SIG-M5 (cell line): ENCODE measurements around the gene ANKRD31.
"Not testable (repeated sequence)": the region's sequence is repeated elsewhere in the genome, so short reads cannot be mapped to it uniquely, and the experiment has no call there.

Source experiments
- DNase-seq: peaks from one replicate; lab custom pipeline; 2025; lab: John Stamatoyannopoulos, UW

The ANKRD31 gene

DNA sequence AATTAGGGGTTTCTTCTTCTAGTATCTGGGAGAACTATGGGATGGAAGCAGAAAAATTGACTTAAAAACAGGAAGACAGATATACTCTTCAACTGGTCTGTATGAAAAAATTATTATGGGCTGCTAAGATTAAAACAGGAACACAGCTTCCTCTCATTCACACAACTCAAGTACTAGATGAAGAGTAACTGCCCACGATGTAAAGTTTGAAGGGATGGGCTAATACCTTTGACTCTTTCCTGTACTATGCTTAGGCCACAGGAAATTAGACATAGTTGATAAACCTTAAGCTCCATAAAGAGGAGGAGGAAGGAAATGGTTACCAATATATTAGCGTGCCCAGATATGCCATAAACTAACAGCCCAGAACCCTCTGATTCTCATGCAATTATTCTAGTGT, 88.6 kb downstream of the ANKRD31 start:
- no peak for DNase-seq

DNA sequence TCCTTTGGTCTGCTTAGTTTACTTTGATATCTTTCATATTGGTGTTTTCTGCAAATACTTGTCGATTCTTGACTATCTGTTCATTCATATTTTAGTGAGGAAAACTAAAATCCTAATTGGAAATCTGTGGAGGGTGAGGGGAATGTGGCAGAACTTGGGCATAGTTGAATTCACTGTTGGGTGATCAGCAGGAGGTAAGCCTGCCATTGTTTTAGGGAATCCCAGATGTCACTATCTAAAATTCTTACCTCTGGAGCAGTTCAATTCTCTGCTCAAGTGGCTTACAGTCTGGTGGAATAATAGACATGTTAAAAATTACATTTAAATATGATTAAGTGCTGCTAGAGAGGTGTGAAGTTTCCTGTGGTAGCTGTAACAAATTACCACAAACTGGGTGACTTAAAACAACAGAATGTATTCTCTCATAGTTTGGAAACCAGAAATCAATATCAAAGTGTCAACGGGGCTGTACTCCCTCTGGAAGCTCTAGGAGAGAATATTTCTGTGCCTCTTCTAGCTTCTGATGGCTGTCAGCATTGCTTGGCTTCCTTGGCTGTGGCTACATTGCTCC, 94.0 kb downstream of the ANKRD31 start:
- DNase-seq: no peak

DNA sequence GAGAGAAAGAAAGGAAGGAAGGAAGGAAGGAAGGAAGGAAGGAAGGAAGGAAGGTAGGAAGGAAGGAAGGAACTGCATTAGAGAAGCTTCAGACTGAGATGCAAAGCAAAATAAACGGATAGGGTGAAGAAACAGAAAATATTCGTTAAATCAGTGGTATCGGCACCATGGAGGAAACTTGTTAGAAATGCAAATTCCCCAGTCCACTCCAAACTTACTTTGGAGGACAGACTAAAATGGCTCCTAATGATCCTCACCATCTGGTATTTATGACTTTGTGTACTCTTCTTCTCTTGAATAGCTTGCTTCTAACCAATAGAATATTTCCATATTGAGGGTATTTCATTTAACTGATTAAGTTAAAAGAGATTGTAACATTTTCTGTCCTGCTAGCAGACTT, 96.4 kb downstream of the ANKRD31 start:
- DNase-seq: no peak

DNA sequence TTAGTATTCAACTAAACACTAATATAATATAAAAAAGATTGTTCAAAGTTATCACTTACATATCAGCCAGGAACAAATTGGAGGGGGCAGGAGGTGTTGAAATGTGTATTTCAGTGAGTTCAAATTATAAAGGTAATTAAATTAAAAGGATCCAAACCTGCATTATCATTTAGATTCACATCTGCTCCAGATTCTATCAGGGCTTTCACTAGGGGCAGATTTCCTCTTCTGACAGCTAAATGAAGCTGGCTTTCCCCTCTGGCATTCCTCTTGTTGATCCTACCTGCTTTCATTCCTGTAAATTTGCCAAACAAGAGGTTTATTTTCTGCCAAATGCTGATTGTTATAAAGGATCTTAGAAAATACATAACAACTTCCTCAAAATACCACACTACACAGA, 98.0 kb downstream of the ANKRD31 start:
- DNase-seq: no peak

DNA sequence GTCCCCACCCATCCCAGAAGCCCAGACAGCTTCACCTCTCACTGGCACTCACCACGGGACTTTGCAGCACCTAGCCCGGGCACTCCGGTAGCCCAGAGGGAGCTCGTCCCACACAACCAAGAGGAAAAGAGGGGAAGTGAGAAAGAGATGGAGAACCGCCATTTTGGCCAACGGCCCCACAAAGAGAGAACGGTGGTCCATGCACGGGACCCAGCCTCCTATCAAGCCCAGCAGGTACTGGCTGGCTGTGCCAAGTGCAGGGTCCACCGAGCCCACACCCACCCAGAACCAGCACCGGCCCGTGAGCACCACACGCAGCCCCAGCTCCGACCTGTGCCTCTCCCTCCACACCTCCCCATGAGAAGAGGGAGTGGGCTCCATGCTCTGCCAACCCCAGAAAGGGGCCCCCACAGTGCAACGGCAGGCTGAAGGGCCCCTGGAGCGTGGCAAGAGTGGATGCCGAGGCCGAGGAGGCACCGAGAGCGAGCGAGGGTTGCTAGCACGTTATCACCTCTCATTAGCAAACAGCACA, 105.8 kb downstream of the ANKRD31 start:
- DNase-seq: no peak

DNA sequence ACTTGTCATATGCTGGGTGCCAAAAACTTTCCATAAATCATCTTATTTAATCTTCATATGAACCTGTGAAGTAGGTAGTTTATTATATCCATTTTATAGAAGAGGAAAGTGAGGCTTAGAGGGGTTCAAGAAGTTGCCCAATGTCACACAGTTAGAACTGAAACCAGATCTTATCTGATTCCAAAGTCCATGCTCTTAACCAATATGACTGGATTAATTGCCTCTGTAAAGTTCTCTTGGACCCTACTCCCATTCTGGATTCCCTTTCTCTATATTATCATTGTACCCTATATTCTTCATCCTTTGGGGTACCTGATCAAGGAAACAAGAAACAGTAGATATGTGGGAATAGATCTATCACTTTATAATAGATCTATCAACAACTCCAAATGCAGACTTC, 119.8 kb downstream of the ANKRD31 start:
- no peak for DNase-seq

DNA sequence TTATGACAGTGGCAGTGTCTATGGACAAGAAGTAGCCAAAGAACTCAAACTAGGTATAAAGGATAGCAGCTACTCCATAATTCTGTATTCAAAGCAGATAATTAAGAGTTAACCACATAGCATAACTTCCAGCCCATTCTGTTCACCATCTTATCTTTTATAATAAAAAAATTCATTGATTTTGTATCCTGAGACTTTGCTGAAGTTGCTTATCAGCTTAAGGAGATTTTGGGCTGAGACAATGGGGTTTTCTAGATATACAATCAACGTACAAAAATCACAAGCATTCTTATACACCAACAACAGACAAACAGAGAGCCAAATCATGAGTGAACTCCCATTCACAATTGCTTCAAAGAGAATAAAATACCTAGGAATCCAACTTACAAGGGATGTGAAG, 122.4 kb downstream of the ANKRD31 start:
- DNase-seq: not testable (repeated sequence)

DNA sequence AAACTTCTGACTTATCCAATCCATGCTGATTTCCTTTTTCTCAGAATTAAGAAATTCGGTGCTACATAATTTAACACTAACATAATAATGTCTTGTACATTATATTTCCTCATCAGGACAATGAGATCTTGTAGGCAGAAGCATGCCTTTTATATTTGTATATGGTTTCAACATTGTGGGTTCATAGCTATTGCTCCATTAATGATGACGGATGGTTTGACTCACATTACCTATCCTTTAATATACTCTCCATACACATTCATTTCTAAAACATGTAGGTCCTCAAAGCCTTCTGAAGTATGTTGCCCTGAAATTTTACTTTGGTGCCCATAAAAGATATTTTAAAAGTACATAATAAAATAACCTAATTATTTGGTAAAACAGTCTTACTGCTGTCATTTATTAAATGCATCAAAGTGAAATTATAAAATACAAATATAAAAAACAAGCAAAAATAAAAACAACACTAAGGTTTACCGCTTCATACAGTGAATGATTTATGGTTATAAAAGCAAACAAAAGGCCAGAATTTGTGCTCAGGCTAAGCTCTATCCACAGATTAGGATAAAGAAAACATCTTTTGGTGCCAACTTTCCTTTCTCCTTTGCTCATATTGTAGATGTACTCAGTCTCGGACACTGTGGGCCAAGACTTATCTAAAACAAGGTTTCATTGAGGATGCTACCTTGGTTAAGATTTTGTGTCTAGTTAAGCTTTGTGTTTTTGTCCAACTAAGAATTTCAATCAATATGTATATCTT, 123.1 kb downstream of the ANKRD31 start:
- no peak for DNase-seq

DNA sequence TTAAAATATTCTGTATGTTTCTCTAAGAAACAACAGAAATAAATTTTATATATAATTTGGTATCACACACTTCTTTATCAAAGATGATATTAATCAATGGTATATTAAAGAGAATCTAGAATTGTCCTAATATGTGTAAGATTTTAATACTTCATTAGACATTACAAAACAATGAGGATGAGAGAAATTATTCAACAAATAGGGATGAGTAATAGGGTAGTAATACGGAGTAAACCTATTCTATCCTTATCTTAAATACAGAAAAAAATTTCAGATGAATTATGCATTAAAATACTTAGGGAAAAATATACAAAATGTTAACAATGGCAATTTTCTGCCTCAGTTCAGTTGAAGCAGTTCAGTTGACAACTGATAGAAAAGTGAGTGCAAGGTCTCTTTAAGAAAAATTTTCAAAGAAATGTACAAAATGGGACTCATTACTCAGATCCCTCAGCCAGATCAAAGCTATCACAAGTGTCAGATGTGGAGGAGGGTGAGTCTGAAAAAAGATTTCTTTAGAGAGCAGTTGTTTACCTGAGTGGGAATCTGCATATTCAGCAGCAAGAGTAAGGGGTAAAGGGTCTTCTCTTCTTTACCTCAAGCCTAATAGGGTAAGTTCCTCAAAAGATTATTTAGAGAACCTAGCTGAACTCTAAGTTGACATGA, 127.6 kb downstream of the ANKRD31 start:
- DNase-seq: no peak

DNA sequence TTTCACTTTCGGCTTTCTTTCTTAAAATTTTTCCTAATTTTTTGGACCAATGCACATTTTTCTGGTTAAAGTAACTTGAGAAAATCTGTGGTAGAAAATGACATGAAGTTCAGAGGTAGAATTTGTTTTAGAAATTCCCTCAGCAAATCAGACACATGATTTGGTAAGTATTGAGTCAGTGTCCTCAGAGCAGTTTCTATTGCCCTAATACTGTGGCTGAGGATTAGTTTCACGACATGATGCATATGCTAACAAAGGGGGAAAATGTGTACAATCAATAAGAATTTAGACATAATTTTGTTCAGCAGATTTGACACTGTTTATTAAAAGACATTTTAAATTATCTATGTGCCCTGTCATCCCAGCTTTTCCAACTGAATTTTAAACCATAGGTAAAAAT, 128.2 kb downstream of the ANKRD31 start:
- DNase-seq: no peak

DNA sequence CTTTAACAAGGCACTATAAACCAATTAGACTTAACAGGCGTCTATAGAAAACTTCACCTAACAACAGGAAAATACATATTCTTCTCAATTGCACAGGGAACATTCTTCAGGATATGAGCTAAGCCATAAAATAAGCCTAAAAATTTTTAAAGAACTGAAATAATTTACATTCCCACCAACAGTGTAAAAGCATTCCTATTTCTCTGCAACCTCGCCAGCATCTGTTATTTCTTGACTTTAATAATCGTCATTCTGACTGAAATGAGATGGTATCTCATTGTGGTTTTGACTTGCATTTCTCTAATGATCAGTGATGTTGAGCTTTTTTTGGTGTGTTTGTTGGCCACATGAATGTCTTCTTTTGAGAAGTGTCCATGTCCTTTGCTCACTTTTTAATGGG, 140.7 kb downstream of the ANKRD31 start:
- not testable (repeated sequence) for DNase-seq

DNA sequence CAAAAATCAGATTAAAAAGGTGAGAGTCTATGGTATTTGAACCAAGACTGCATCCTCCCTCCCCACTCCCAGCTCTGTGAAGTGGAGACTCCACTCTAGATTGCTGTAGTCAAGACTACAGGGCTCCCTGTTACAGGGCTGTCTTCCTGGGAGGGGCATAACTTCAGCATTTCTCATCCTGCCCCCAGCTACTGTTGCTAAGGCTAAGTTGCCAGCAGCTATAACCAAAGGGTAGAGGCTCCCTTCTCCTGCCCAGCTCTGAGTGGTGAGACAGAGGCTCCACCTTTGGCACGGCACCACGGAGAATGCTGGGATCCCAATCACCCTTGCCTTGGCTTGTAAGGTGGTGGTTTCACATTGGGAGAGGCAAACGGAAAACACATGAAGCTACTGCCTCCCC, 145.1 kb downstream of the ANKRD31 start:
- DNase-seq: no peak

DNA sequence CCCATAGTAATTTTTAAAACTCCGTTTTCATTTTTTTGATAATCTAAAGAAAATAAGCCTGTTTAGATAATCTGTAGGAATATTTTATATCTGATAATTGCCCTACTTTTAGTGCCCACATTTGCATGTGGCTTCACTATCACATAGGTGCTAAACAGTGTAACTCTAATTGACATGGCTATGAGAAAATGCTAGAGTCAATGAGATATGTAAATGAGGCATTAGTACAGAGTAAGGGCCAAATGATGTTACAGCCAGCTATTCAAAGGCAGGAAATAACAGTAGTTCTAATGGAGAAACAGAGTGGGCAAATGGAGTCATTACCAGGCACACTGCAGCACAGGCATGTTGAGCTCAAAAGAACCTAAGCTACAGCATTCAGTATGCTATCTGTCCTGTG, 147.0 kb downstream of the ANKRD31 start:
- no peak for DNase-seq

DNA sequence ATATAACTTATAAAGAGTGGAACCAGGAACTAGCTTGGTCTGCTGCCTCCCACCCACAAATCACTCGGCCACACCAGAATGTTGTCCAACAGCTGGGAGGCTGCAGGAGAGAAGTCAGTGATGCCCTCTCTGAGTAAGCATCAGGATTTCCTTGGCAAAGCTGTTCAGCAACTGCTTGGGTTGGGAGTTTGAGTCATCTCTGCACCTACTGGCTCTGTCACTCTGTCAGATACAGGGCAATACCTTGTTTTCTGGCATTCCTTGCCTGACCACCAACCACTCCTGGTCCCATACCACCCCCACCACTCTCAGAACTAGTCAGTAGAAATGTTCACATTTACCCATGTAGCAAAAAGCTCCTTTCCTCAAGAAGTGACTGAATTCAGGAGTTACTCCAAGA, 147.5 kb downstream of the ANKRD31 start:
- no peak for DNase-seq

DNA sequence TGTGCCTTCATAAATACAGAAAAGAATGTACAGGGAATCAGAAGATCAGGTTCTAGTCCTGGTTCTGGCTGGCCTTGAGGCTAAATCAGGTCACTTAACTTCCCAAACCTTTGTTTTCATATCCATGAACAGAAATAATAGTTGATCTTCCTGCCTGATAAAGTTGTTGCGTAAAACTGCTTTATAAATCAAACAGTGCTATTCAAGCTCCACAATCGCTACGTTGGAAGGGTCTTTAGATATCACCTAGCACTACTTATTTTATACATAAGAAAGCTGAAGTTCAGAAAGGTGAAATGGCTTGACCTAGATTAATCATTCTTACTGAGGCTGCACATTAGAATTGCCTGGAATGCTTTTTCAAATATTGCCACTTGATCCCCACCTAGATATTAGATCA, 148.0 kb downstream of the ANKRD31 start:
- no peak for DNase-seq

DNA sequence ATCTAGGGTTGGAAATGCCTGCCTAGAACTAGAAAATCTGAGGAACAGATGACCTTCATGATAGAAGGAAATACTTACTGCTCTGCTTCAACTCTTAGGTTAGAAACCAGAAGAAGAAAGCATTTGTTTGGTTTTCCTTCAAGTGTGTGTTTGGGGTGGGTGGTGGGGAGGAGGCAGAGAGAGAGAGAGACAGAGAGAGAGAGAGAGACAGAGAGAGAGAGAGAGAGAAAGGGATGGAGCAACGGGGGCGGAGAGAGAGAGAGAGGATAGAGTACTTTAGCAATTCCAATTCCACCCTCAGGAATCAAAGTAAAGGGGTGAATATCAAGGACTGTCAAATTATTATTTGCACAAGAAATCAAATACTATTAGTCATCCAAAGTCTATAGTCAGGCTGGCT, 155.2 kb downstream of the ANKRD31 start:
- no peak for DNase-seq

DNA sequence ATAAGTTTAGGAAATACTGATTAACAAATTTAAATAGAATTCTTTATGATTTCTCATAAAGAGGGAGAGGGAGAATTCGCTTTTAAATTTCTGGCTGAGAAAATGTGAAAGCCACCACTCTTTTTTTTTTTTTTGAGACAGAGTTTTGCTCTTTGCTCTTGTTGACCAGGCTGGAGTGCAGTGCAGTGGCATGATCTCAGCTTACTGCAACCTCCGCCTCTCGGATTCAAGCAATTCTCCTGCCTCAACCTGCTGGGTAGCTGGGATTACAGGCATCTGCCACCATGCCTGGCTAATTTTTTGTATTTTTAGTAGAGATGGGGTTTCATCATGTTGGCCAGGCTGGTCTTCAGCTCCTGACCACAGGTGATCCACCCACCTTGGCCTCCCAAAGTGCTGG, 157.3 kb downstream of the ANKRD31 start:
- DNase-seq: not testable (repeated sequence)

DNA sequence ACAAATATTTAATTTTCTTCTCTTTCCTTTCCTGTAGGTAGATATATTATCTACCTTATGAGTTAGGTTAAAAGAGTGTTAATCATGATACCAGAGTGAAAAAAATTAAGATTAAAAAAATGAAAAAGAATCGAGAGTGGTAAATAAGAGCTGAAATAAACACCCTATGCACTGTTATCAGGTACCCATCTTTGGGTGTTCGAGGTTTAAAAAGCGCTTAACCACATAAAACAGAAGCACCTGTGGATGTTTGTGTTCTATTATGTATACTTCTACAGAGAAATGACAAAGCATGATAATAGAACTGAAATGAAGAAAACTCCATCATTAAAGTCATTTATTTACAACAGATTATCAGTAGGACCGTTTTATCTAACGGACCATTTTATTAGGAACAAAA, 158.7 kb downstream of the ANKRD31 start:
- DNase-seq: no peak

DNA sequence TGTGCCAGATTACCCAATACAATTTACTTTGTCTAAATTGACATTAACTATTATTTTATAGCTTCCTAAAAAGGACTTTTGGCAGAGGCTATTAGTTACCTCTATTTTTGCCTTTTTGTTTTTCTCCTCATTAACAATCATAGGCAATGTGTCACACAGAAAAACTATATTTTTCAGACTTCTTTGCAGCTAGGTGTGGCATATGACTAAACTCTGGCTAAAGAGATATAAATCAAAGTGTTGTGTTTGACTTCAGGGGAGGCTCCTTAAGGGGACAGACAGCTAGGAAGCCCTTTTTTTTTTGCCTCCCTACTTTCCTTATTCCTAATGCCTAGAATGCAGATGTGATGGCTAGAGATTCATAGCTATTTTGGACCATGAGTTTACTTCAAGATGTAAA, 164.6 kb downstream of the ANKRD31 start:
- no peak for DNase-seq

DNA sequence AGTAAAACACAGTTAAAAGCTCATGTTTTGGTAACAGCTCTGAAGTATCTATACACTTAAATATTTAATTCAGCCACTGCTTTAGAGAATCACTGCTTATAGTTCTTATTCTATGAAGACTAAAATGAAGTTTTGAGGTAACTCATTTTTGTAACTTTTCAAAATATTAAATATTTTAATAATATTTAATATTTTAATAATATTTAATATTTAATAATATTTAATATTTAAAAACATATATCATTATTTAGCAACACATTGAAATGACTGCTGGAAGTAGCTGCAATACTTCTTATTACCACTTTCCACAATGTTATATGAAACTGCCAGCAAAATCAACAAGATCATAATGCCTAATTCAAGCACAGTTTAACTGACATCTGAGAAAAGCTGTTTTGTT, 165.6 kb downstream of the ANKRD31 start:
- no peak for DNase-seq

DNA sequence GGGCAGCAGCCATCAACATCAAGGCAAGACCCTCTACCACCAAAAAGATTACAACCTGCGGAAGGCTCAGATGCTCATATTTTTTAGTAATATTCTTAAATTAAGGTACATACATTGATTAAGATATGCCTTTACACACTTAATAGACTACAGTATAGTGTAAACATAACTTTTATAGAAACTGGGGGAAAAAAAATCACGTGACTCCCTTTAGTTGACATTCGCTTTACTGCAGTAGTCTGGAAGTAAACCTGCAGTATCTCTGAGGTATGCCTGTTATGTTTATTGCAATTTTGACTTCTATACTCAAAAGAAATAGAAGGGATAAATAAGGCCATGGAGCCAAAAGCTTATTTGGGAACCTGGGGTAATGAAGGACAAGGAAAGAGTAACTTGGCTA, 169.2 kb downstream of the ANKRD31 start:
- no peak for DNase-seq

DNA sequence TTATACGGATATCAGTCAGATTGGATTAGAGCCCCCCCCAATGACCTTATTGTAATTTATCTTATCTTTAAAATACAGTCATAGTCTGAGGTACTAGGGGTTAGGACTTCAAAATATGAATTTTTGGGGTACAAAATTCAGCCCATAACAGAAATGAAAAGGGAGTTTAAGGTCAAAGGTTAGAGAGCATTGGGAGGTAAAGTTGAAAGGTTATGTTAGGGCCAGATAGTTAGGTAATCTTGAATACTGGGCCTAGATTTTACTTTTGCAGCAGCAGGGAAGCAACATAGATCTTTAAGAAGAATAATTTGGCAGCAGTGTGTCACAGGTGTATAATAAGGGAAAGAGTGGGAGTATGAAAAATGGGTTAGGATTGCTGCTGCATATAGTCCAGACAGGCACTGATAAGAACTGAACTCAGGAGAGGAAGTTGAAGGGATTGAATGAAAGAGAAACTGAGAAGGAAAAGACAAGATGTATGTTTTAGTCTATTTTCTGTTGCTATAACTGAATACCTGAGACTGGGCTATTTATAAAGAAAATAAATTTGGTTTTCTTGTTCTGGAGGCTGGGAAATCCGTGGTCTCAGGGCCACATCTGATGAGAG, 173.7 kb downstream of the ANKRD31 start:
- DNase-seq: no peak
